GM23338 (cell line): ENCODE data around the gene MYH7.

ENCODE experiments used
- CREB1 ChIP-seq: fragments of 250-450 bp; sonication (Bioruptor Pico); IDR thresholded peaks from 2 replicates; pipeline ENCODE4 v1.5.0; 2020; ENCODE audit warnings: low read depth, mild to moderate bottlenecking, moderate library complexity
- CTCF ChIP-seq, 2 experiments: fragments of 200-600 bp in 1 of 2; sonication (generic) in 1 of 2; conservative IDR thresholded peaks; 2 replicates each; pipeline versions ENCODE4 v1.5.1 to v1.6.1; 2016 to 2017; ENCODE audit warnings: antibody characterized with exemption in 2 of 2, low read depth in 2 of 2, mild to moderate bottlenecking in 2 of 2, moderate library complexity in 1 of 2
- ETS1 ChIP-seq: IDR thresholded peaks from 2 replicates; pipeline ENCODE4 v1.6.1; 2016; ENCODE audit warnings: antibody characterized with exemption
- REST ChIP-seq: IDR thresholded peaks from one replicate; pipeline ENCODE4 v1.6.1; 2018; ENCODE audit warnings: antibody characterized with exemption; ENCODE audit not compliant: unreplicated experiment

GRCh38 chr14:23465261-23465660, 29.8 kb upstream of the MYH7 start:
- no peak for TF ChIP-seq CTCF (conservative IDR thresholded peaks at IDR 0.05; ENCODE audit: low read depth in 2 of 2)
- no peak for TF ChIP-seq ETS1
- no peak for TF ChIP-seq REST
- TF ChIP-seq CREB1 (CRISPR knock-in tag) = no peak
